GM18517 (cell line): ENCODE data around the gene BCL2L2.

Experiments
- ATAC-seq: cut with Tn5 transposase; IDR thresholded peaks from one replicate; pipeline ENCODE4 v1.9.1; 2021; ENCODE audit warnings: mild to moderate bottlenecking, moderate library complexity; ENCODE audit not compliant: unreplicated experiment

BCL2L2 gene

GRCh38 chr14:23352506-23353432, 46.1 kb downstream of the BCL2L2 start, which contains the start of gene SLC22A17:
Gene SLC22A17 (minus strand): TSS chr14:23352887.
- ATAC-seq: no peak

- no peak for ATAC-seq
Observed at GRCh38 chr14:23353433-23353780, 46.8 kb downstream of the BCL2L2 start.

- ATAC-seq: no peak
Observed at GRCh38 chr14:23354990-23355389, 48.4 kb downstream of the BCL2L2 start.

GRCh38 chr14:23355871-23356435, 49.3 kb downstream of the BCL2L2 start:
- no peak for ATAC-seq

GRCh38 chr14:23356662-23357061, 50.0 kb downstream of the BCL2L2 start:
- no peak for ATAC-seq

- no peak for ATAC-seq
Observed at GRCh38 chr14:23357261-23357660, 50.6 kb downstream of the BCL2L2 start.

GRCh38 chr14:23358042-23358441, 51.4 kb downstream of the BCL2L2 start:
- ATAC-seq: no peak

GRCh38 chr14:23358553-23359166, 52.0 kb downstream of the BCL2L2 start:
- ATAC-seq: no peak

GRCh38 chr14:23359167-23359626, 52.6 kb downstream of the BCL2L2 start:
- ATAC-seq: no peak

- ATAC-seq: no peak
Observed at GRCh38 chr14:23359722-23360447, 53.3 kb downstream of the BCL2L2 start.

- ATAC-seq: no peak
Observed at GRCh38 chr14:23360496-23360895, 53.9 kb downstream of the BCL2L2 start.

- ATAC-seq: no peak
Observed at GRCh38 chr14:23361320-23361719, 54.7 kb downstream of the BCL2L2 start.
